Stimulated activated CD8-positive, alpha-beta memory T cell treated with anti-CD3 and anti-CD28 coated beads, Interleukin-4, amount 100 ng/mL, for 24 hours (primary cell): Measurements from ENCODE around the gene NEURL1.
"Not testable (repeated sequence)": the region's sequence is repeated elsewhere in the genome, so short reads cannot be mapped to it uniquely, and the experiment has no call there.

Source experiments
- DNase-seq: peaks from one replicate; pipeline ENCODE4 v3.0.0-alpha.2; 2020; ENCODE audit warnings: low read depth

NEURL1 gene

DNA sequence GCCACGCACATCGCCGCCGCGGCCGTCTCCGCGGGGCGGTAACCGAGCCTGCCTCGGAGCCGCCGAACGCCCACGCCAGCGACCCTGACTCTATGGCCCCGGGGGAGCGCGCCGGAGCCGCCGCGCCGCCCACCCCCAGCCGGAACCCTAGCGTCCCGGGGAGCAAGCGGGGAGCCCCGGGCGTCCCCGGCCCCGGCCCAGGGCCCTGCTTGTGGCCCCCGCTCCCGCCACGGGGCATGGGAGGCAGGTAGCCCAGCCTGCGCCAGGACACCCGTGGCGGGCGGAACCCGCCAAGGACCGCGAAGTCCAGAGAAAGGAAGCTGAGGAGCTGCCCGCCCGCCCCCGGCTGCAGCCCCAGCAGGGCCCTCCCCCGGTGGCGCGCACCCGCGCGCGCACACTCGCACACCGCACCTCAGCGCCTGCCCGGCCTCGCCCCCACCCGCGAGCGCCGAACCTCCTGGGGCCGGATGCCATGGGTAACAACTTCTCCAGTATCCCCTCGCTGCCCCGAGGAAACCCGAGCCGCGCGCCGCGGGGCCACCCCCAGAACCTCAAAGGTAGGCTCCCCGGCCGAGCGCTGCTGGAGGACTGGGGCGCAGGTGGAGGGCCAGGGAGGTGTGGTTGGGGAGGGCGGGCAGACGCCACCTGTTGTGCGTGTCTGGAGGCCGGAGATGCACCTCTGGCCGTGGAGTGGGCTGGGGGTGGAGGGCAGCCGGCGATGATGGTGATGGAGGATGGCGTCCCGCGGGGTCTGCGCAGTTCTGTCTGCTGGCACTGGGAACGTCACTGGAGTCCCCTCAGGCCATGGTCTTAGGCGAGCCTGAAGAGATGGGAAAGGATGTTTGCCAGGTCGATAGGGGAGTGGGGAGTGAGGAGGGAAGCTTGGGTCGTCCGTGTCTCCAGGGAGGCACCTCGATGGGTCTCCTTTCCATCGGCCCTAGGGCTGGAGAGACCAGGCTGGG lies 692 bp downstream of the NEURL1 start:
- DNase-seq: no peak

DNA sequence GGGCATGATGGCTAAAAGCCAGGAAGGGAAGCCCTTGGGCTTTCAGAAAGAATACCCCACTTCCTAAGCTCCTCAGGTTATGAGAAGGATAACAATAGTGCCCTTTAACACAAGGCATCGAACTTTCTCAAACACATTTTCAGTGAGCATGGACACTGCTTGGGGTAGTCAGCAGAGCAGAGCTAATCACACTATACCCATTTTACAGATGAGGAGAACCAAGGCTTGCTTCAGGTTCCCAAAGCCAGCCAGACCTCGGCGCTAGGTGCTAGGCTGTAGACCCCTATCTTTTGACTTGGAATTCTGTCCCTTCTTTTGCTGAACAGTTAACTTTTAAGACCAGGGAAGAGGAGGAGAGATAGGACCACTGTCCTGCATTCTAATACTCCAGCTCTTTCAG lies 1.8 kb downstream of the NEURL1 start:
- no peak for DNase-seq

DNA sequence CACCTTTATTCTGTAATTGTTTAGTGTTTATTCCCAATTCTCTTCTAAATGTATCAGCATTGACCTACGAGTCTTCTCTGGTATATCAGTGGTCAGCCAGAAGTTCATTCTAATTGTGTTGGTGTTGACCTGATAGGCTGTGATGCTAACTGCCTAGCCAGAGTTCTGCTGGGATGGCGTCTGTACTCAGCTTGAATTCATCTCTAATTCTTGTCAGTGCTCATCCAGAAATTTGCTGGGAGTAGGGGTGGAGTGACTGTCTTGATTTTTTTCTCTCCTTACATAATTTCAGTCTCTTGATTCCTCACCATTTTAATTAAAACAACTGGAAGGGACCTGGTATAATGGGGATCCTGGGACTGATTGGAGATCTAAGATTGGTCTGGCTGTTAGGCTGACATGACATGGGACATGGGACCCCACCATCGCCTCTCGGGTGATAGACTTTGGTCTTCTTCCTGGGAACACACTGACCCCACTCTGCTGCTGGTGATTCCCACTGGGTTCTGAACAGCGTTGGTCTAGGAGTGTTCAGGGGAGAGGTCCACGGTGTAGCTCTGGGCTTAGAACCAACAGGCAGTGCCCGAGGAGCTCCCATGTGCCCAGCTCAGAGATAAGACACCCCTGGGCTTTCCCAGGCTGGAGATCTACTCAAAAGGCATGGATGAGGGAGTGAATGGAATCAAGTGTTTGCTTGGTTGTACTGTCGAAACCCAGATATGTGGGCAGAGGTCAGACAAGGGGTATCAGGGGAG lies 3.8 kb downstream of the NEURL1 start:
- no peak for DNase-seq

DNA sequence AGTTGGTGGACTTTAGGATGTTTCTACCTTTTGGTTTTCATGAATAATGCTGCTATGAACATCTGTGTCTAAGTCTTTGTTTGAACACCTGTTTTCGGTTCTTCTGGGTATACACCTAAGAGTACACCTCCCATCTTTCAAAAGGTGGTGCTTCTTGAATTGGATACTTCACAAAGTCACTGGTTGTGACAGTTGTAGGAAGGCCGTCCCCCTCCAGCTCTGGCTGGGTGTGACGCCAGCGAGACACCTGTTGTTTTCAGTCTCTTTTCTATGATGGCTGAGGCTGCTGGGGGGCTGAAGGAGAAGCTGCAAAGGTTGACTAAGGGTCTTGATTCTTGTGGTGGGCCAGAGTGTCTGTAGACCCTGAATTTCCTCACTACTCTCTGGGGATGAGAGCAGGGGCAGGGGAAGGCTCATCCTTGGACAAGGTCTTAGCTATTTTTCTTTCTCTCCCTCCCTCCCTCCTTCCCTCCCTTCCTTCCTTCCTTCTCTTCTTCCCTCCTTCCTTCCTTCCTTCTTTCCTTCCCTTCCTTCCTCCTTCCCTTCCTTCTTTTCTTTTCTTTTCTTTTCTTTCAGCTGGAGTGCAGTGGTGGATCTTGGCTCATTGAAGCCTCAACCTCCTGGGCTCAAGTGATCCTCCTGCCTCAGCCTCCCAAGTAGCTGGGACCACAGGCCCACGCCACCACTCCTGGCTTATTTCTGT lies 5.6 kb downstream of the NEURL1 start:
- no peak for DNase-seq

DNA sequence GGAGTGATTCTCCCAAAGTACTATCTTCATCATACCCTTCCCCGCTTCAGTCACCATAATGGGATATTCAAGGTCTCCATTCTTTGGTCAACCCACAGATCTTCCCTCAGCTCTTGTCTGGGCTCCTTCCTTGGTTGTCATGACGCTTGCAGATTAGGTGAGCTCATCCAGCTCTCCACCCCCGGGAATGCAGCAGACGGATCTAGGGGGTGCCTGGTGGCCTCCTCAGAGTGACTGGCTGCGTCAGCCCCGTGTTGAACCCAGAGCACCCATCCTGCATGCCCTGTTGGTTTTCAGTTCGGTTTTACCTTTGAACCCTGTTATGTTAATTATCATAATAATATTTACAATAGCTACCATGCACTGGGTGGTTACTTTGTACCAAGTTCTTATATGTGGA lies 6.4 kb downstream of the NEURL1 start:
- no peak for DNase-seq

DNA sequence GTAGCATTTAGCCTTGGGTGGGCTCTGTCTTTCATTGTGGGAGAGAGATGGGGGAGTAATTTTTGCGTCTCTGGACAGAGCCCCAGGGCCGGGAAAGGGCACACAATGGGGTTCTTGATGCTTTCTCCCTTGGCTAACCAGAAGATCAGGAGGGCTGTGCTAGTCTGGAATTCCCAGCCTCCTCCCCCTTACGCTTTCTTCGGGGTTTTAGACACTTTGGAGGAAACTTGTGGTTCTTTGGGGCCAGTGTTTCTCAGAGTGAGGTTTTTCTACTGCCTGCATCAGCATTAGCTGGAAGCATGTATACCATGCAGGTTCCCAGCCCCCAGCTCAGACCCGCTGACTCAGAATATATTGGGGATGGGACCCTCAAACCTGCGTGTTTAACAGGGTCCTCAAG lies 7.0 kb downstream of the NEURL1 start:
- no peak for DNase-seq

DNA sequence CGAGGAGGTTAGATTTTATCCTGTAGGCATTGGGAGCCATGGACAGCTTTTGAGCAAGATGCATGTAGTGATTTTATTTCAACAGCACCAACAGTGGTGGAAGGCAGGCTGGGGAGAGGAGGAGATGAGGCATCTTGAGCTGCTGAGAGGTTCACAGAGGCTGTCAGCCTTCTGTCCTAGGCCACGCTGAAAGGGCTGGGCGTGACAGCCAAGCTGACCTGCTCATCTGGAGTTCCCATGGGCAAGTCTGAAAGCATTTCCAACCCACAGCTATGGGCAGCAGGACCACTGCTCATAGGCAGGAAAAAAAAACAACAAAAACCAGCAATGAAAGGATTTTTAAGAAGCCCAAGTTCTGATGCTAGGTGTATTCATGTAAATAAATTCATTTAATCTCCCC lies 7.7 kb downstream of the NEURL1 start:
- DNase-seq: no peak

DNA sequence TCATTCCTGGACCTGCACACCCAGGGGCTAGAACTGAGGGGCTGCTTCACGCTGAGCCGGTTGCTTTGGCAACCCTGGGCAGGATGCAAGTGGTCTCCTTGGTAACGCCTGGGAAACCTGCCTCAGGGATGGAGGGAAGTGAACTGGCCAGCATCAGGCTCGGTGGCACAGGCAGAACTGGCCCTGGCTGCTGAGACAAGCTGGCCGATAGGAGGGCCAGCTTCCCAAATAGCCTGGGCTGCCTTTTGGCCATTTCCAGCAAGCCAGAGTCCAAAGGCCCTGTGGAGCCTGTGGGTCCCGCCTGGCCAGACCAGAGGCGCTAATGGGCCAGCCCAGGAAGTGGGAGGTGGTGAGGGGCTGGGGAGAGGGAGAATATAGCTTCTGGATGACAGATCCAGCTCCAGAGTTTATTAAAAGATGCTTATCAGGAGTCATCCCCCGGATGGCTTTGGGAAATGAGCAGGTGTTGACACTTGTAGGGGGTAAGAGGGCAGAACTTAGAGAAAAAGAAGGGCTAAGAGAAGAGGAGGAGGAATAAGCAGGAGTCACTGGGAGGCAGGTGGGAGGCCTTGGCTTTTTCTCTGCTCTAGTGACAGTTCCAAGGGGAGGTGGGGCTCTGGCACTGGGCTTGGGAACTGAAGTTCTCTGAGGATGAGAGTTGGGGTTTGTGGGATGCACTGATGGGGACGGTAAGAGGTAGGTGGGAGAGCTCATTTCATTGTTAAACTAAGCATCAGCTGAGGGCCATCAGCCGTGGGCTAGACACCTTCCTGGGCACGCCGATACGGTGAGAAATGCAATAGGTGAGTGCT lies 9.6 kb downstream of the NEURL1 start:
- DNase-seq: no peak

DNA sequence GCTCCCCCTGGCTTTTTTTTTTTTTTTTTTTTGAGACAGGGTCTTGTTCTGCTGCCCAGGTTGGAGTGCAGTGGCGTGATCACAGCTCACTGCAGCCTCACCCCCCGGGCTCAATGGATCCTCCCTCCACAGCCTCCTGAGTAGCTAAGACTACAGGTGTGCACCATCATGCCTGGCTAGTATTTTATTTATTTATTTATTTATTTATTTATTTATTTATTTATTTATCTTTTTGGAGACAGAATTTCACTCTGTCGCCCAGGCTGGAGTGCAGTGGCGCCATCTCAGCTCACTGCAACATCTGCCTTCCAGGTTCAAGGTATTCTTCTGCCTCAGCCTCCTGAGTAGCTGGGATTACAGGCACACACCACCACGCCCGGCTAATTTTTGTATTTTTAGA lies 10.3 kb downstream of the NEURL1 start:
- DNase-seq: not testable (repeated sequence)

DNA sequence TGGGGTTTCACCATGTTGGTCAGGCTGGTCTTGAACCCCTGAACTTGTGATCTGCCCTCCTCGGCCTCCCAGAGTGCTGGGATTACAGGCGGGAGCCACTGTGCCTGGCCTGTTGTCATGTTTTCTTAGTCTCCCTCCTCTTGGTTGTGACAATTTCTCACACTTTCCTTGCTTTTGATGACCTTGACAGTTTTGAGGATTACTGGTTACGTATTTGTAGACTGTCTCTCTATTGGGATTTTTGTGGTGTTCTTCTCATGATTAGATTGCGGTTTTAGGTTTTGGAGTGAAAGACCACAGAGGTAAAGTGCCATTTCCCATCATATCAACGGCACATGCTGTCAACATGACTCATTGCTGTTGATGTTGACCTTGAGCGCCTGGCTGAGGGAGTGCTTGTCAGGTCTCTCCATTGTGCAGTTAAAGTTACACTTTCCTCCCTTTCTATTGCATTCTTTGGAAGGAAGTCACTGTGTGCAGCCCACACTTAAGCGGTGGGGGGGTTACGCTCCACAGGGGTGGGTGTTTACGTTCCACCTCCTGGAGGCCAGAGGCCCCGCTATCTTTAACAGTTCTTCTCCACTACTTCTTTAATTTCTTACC lies 10.8 kb downstream of the NEURL1 start:
- DNase-seq: peak; percentile 16

DNA sequence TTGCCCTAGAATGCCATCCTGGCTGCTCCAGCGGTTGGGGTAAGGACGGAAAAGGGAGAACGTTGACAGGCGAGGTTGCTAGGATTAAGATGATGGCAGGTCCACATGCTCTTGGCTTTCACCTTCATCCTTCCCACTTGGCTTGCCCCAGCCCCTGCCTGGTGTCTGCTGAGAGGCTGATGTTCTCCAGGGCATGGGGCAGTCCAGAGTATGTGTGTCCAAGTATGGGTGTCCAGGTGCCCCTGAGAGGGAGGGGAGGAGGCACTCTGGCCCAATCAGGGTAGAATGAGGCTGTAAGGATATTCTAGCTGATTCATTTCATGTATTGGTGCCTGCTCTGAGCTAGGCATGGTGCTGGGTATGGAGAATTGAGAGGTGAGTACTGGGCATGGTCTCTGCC lies 12.6 kb downstream of the NEURL1 start:
- DNase-seq: no peak

DNA sequence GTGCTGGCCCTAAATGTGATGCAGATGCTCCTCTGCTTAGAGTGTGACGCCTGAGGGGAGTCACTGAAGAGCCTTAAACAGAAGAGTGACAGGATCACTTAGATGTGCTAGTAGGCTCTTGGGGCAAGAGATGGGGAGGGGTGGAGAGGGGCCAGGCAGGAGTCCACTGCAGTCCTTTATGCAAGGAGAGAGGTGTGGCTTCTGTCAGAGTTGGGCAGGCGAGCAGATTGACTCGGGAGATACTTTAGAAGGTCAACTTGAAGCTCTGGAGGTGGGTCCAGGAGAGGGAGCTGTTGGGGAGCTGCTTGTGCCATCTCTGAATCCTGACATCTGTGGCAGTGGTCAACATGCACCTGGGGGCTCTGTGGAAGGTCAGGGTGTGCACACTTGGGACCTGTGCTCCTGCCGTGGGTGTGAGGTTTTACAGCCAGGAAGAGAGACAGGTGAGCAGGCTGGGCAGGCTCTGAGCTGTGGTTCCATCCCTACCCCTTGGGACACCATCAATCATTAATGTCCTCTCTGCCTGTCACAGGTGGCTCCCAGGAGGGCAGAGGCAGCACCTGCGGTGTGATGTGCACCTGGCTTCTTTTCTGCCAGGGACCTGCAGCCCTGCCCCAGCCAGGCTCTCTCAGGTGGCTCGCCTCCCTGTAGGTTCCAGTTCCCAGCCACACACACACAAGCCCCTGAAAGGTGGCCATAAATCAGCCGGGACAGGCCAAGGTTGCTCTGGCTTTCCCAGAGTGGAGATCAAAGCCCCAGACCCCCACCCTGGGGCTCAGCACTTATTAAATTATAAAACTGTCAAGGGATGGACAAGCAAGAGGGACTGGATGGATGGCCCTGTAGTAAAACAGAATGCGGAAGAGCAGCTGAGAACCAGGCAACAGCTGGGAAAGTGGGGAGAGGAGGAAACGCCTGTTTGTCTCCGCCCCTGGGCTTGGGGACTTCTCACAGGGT lies 14.0 kb downstream of the NEURL1 start:
- DNase-seq: no peak

DNA sequence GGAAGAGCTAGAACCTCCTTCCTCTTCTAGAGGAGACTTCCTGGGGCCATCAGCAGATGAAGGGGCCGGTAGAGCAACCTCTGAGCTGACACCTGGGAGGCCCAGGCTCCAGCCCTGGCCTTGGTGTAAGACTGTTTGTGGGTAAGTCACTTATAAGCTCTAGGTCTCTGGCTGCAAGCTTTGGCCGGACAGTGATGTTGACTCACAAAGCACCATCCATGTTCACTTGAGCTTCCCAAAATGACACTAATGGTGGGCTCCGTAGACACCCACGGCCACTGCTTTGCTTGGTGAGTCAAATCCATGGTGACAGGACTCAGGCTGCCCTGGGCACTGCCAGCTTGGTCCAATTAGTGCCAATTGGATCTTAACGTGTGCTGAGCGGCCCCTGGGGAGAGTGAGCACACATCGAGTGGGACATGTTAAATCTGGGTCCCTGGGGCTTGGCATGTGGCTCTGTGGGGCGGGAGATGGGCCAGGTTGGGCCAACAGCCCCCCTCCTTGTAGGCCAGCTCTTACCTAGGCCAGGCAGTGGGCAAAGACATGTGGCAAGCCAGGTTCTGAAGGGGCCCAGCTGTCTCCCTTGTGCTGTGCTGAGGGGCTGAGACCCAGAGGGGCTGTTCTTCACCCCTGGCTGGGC lies 16.7 kb downstream of the NEURL1 start:
- no peak for DNase-seq

DNA sequence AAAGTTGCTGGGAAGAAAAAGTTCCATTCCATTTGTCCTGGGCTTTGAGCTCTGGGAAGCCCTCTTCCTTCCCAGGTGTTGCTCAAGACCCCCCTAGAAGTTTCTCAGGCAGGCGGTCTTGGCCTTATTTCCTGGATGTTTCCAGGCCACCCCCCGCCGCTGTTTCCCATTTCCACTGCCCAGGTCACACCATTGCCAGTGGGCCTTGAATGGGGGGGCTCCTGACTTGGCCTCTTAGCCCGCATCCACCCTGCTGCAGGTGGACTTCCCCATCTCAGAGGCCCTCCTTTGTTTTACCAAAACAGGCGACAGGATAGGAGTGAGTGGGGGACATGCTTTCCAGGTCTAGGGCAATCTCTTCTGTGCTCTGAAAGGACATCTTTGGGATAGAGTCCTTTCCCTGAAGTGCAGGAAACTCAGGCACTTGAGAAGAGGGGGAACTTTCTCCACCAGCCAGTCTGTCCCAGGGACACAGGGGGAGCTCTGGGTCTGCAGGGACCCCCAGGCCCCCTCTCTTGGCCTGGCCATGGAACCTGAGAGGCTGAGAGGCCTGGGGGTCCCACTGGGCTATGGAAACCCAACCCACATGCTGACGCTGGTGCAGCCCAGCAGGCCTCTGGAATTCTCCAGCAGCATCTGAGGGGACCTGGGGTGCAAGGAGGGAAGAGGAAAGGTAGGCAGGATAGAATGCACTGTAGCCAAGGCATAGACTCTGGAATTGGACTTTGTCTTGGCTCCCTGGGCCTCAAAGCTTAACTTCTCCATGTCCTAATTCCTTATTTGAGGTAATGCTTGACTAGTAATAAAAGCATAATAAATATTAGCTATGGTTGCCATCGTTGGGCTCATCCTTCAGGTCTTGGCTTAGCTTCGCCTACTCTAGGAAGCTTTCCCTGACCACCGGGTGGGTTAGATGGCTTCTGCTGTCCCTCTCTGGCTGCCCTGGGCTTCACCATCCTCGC lies 17.6 kb downstream of the NEURL1 start:
- DNase-seq: no peak

DNA sequence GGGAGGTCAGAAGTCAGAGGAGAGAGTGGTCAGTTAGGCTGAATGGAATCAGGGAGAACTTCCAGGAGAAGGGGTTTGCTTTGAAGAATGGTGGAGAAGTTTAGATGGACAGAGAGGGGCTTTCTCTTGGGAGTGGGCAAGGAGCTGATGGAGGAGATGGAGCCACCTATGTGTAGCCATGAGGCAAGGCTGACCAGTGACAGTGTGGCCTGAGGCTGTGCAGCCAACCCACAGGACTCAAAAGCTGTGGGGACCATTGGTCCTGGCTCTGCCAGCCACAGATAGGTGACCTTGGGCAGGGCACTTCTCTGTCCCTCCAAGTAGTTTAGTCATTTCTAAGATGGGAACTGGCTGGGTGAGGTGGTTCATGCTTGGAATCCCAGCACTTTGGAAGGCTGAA lies 18.7 kb downstream of the NEURL1 start:
- DNase-seq: no peak

DNA sequence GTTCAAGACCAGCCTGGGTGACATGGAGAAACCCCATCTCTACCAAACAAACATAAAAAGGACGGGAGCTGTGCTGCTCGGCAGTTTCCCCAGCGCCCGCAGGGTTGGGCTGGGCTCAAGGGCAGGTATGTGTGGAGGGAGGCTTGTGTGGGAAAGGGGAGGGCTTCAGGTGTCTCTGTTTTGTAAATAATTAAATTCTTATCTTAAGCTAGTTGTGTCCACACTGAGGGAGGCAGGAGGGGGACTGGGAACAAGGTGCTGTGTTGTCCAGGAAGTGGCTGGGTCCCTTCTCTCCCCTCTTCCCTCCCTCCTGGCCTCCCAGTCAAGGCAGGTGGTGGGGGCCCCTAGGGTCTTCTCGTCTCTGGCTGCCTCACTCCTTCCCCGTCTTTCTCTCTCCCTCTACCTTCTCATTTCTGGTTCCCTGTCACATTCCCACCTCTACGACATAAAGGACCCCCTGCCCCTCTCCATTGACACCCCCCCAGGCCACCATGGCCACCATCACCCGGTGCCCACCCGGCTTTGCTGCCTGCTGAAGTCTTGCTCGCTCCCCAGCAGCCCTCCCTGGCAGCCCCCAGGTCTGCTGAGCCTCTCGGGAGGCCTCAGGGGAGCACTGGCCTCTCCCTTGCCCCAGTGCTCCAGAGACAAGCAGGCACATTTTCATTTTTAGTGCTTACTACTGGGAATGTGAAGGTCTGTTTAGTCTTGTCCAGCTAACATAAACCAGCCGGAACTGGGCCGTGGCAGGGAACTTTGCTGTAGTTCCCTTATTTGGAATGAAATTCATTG lies 19.3 kb downstream of the NEURL1 start:
- DNase-seq: no peak

DNA sequence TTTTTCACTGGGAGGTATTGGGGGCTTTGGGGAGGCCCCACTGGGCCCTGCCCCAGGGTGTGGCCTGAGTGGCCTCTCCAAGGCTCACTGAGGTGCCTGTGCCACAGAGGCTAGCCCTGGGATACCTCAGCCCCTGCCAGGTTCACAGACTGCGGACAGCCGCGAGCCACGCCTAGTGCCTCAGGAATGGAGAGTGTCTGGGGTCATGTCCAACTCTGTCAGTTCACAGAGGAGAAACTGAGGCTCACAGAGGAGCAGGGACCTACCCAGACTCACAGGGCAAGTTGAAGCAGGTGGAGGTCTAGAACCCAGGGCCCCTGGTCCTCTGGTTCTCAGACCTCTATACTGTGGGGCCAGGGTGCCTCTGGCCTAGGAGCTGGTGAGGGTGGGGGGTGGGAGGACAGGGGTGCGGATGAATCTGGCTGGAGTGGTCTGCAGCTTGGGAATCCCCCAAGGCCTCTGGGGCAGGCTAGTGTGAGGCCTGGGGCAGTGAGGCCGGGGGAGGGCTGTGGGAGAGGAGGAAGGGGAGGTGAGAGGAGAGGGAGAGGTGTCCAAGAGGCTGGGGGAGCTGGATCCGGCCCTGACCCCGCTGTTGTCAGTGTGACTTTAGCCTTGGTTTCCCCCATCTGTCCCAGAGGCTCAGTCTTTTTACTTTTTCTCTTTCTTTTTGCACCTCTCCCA lies 20.0 kb downstream of the NEURL1 start:
- DNase-seq: no peak
